ENCODE measurements around the gene PHC2. TPM values are rescaled to one million over a fixed set of nuclear protein-coding genes. Genes with fewer than 3 reads are reported as not detected.

The PHC2 gene
- total and polyA plus RNA-seq, 2 of the 13 experiments (the other 11 are each of a cell fraction or from before 2014, with no cell fraction given): 52.5 to 84.9 TPM

DNA sequence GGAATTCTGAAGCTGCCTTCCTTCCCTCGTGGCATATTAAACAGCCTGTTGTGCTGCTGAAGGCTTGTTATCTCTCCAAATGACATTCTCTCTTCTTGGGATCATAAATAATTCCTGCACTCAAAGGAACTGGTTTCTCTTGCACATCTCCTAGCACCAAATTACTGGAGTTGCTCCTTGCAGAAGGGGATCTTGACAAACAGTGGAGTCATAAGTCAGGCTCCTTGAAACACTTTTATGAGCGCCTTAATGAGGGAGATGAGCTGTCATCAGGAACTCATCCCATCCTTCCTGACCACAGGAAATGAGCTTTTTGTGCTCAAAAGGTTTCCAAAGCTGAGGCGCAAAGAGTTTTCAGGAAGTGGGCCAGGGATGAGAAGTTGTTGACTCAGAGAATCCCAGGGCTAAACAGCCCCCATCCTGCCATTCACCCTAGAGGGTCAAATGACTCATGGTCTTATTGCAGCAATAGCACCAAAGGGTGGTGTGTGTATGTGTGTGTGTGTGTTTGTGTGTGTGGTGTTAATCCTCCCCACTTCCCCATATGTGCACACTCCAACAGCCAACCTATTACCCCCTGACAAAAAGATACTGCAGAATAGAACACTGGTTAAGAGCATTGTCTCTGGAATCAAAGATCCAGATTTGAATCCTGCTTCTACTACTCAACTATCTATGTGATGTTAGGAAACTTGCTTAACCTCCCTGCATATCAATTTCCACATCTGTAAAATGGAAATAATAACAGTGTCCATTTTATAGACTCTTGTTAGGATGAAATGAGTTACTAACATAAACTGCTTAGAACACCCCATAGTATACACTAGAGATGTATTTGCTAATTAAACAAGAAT, 2.8 kb upstream of the PHC2 start (continued):
- TF ChIP-seq KIAA2018 (CRISPR knock-in tag; IDR thresholded peaks at IDR 0.05; ENCODE audit: borderline replicate concordance): no peak
- no peak for TF ChIP-seq GABPA (IDR thresholded peaks at IDR 0.05; ENCODE audit: low read depth, low read length)
- peak; percentile 47 for TF ChIP-seq GABPA (CRISPR knock-in tag; IDR thresholded peaks at IDR 0.05; ENCODE audit: low read depth)
- no peak for TF ChIP-seq HOXA5 (CRISPR knock-in tag; IDR thresholded peaks at IDR 0.05)
- TF ChIP-seq PCBP1 (IDR thresholded peaks at IDR 0.05; ENCODE audit: borderline replicate concordance, low read depth, low read length): no peak
- TF ChIP-seq, protein P1, sequence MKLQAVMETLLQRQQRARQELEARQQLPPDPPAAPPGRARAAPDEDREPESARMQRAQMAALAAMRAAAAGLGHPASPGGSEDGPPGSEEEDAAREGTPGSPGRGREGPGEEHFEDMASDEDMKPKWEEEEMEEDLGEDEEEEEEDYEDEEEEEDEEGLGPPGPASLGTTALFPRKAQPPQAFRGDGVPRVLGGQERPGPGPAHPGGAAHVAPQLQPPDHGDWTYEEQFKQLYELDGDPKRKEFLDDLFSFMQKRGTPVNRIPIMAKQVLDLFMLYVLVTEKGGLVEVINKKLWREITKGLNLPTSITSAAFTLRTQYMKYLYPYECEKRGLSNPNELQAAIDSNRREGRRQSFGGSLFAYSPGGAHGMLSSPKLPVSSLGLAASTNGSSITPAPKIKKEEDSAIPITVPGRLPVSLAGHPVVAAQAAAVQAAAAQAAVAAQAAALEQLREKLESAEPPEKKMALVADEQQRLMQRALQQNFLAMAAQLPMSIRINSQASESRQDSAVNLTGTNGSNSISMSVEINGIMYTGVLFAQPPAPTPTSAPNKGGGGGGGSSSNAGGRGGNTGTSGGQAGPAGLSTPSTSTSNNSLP (IDR thresholded peaks at IDR 0.05; ENCODE audit: low read depth, low read length): 0 out of 2 replicates have a peak, but pooled peaks have one; percentile 17
- peak; percentile 47; the same call in 1 of the 2 replicates for TF ChIP-seq ZNF281 (CRISPR knock-in tag; IDR thresholded peaks at IDR 0.05; ENCODE audit: borderline replicate concordance)
- no peak for TF ChIP-seq SIX4 (CRISPR knock-in tag; IDR thresholded peaks at IDR 0.05)
- peak; percentile 46; the same call in 1 of the 2 replicates for TF ChIP-seq SOX5 (CRISPR knock-in tag; IDR thresholded peaks at IDR 0.05; ENCODE audit: borderline replicate concordance)
- TF ChIP-seq PRDM10 (CRISPR knock-in tag; IDR thresholded peaks at IDR 0.05; ENCODE audit: low read depth): no peak
- TF ChIP-seq SAP130 (CRISPR knock-in tag; IDR thresholded peaks at IDR 0.05; ENCODE audit: low read depth): peak; percentile 73

Data from HepG2 (cell line).